PC-9 (cell line): ENCODE measurements around the gene EPS15. TPM values are rescaled to one million over a fixed set of nuclear protein-coding genes. Genes with fewer than 3 reads are reported as not detected.

Experiments
- BruUV-seq: library from RNA; stranded (reverse); fragments of 400-500 nt; replicated peaks from 2 replicates; lab custom pipeline; 2021; lab: Mats Ljungman, UMichigan
- CTCF ChIA-PET: fragments of 300-600 bp; sonication (Branson Sonifier 250); formaldehyde crosslinking; loops from one replicate; lab custom pipeline; 2022; ENCODE audit warnings: antibody characterized with exemption; lab: Charles Lee
- POLR2A ChIA-PET: fragments of 300-600 bp; sonication (Branson Sonifier 250); formaldehyde crosslinking; loops from one replicate; lab custom pipeline; 2022; ENCODE audit warnings: antibody characterized with exemption; ENCODE audit not compliant: unreplicated experiment; lab: Charles Lee
- DNase-seq, 2 experiments: peaks; one replicate each; pipeline versions ENCODE4 v3.0.0 to v3.0.0-alpha.2; 2015 to 2022; ENCODE audit warnings: mixed read lengths in 1 of 2
- H2AFZ ChIP-seq: fragments of 200-600 bp; sonication (generic); 2 replicates; pipeline ENCODE4 v1.8.1; 2017; ENCODE audit warnings: antibody characterized with exemption
- H3F3A ChIP-seq: fragments of 200-600 bp; sonication (generic); 2 replicates; pipeline ENCODE4 v1.8.1; 2017; ENCODE audit warnings: antibody characterized with exemption, mild to moderate bottlenecking, low read depth; ENCODE audit not compliant: insufficient read depth
- H3K27ac ChIP-seq: fragments of 200-600 bp; sonication (generic); 2 replicates; pipeline ENCODE4 v1.6.1; 2016; ENCODE audit warnings: mixed run types
- H3K27me3 ChIP-seq: fragments of 200-600 bp; sonication (generic); 2 replicates; pipeline ENCODE4 v1.6.1; 2016; ENCODE audit warnings: low read depth, mixed run types; ENCODE audit not compliant: insufficient read depth
- H3K36me3 ChIP-seq: fragments of 200-600 bp; sonication (generic); 2 replicates; pipeline ENCODE4 v1.6.1; 2016; ENCODE audit warnings: low read depth, mixed run types
- H3K4me1 ChIP-seq: fragments of 200-600 bp; sonication (generic); replicated peaks from 2 replicates; pipeline ENCODE4 v1.6.1; 2016; ENCODE audit warnings: mixed run types; ENCODE audit not compliant: insufficient read depth
- H3K4me2 ChIP-seq: fragments of 200-600 bp; sonication (generic); 2 replicates; pipeline ENCODE4 v1.6.1; 2017; ENCODE audit warnings: mixed run types
- H3K4me3 ChIP-seq: fragments of 200-600 bp; sonication (generic); 2 replicates; pipeline ENCODE4 v1.6.1; 2016; ENCODE audit warnings: mixed run types
- H3K79me2 ChIP-seq: fragments of 200-600 bp; sonication (generic); 2 replicates; pipeline ENCODE4 v1.6.1; 2017; ENCODE audit warnings: low read depth, mixed run types
- H3K9me2 ChIP-seq: fragments of 200-600 bp; sonication (generic); 2 replicates; pipeline ENCODE4 v1.8.1; 2017; ENCODE audit warnings: mild to moderate bottlenecking; ENCODE audit not compliant: insufficient read depth
- H3K9me3 ChIP-seq: fragments of 200-600 bp; sonication (generic); 2 replicates; pipeline ENCODE4 v1.8.1; 2016; ENCODE audit warnings: low read depth; ENCODE audit not compliant: insufficient read depth
- H4K20me1 ChIP-seq: fragments of 200-600 bp; sonication (generic); 2 replicates; pipeline ENCODE4 v1.8.1; 2017; ENCODE audit not compliant: insufficient read depth
- CTCF ChIP-seq: fragments of 200-600 bp; sonication (generic); conservative IDR thresholded peaks from 2 replicates; pipeline ENCODE4 v1.6.1; 2017; ENCODE audit warnings: mixed run types, antibody characterized with exemption, mild to moderate bottlenecking, moderate library complexity
- EZH2 ChIP-seq: fragments of 200-600 bp; sonication (generic); IDR thresholded peaks from 2 replicates; pipeline ENCODE4 v1.8.0; 2017; ENCODE audit warnings: antibody characterized with exemption, low read depth
- intact Hi-C: fragments of 100-400 bp; cut with micrococcal nuclease; formaldehyde crosslinking; loops from one replicate; pipeline ENCODE4 v1.10.0; 2022; ENCODE audit not compliant: unreplicated experiment
- total RNA-seq: library from RNA; stranded (reverse); gene quantifications from 2 replicates; pipeline ENCODE4 v1.2.3, GENCODE V29; 2021

Gene EPS15
- total RNA-seq, 1 experiment from 2014 or later = 60.1 TPM

- TF ChIP-seq EZH2 (no peak), CTCF (no peak)
- intact Hi-C loops = no loop called here
- ChIA-PET POLR2A (no interaction called here), CTCF (no interaction called here)
- no peak overlapping the region for H3K4me2 ChIP-seq
- H3K9me2 ChIP-seq = no peaks in the 10 kb centered on the region
- H3K27me3 ChIP-seq = no peaks in the 10 kb centered on the region
- H3K27ac ChIP-seq = no peak overlapping the region
- no peaks in the 10 kb centered on the region for H3K79me2 ChIP-seq
- H2AFZ ChIP-seq = no peak overlapping the region
- no peak overlapping the region for H3K4me3 ChIP-seq
- H3F3A ChIP-seq = peaks cover 7% of the 10 kb centered on the region; the same call in 1 of the 2 replicates
- no peak for DNase-seq
- H3K36me3 ChIP-seq = no peaks in the 10 kb centered on the region
- no TSS peak for BruUV-seq
- no peaks in the 10 kb centered on the region for H3K9me3 ChIP-seq
- H4K20me1 ChIP-seq = no peaks in the 10 kb centered on the region
- H3K4me1 ChIP-seq = 0 out of 2 replicates have a peak, but pooled peaks cover 4% of the 10 kb centered on the region
Observed at GRCh38 chr1:51524817-51525216, 5.8 kb upstream of the EPS15 start.

GRCh38 chr1:51523931-51524330, 4.9 kb upstream of the EPS15 start:
- intact Hi-C loops = no loop called here
- Histone ChIP-seq H3K4me2 (no peak overlapping the region), H3K4me3 (no peak overlapping the region), H3F3A (peaks cover 11% of the 10 kb centered on the region; the same call in 1 of the 2 replicates), H3K79me2 (no peaks in the 10 kb centered on the region), H3K27ac (no peak overlapping the region), H3K9me2 (no peaks in the 10 kb centered on the region), H3K27me3 (no peaks in the 10 kb centered on the region), H3K9me3 (no peaks in the 10 kb centered on the region), H3K36me3 (no peaks in the 10 kb centered on the region), H3K4me1 (0 out of 2 replicates have a peak, but pooled peaks cover 4% of the 10 kb centered on the region), H2AFZ (no peak overlapping the region), H4K20me1 (no peaks in the 10 kb centered on the region)
- no peak for DNase-seq
- CTCF ChIA-PET = no interaction called here
- POLR2A ChIA-PET = no interaction called here
- BruUV-seq = no TSS peak
- no peak for TF ChIP-seq CTCF
- no peak for TF ChIP-seq EZH2

- Histone ChIP-seq H3K27me3 (no peaks in the 10 kb centered on the region), H3K4me1 (peaks cover 22% of the 10 kb centered on the region), H3K4me3 (no peak overlapping the region), H4K20me1 (no peaks in the 10 kb centered on the region), H3K4me2 (no peak overlapping the region), H2AFZ (no peak overlapping the region), H3K27ac (no peak overlapping the region), H3K36me3 (no peaks in the 10 kb centered on the region), H3K9me2 (no peaks in the 10 kb centered on the region), H3F3A (peaks cover 26% of the 10 kb centered on the region; the same call in 1 of the 2 replicates), H3K9me3 (no peaks in the 10 kb centered on the region), H3K79me2 (peaks cover 27% of the 10 kb centered on the region)
- no peak for DNase-seq
- POLR2A ChIA-PET = no interaction called here
- BruUV-seq = no TSS peak
- intact Hi-C loops = no loop called here
- CTCF ChIA-PET = no interaction called here
- TF ChIP-seq EZH2 = no peak
- TF ChIP-seq CTCF = no peak
Observed at GRCh38 chr1:51520700-51521248, 1.7 kb upstream of the EPS15 start.
